Measurements from ENCODE around the gene ZC3H8. TPM values are rescaled to one million over a fixed set of nuclear protein-coding genes. Genes with fewer than 3 reads are reported as not detected.

The ZC3H8 gene
- total RNA-seq, 2 donors from 2014 or later: 5.2 to 7.2 TPM

DNA sequence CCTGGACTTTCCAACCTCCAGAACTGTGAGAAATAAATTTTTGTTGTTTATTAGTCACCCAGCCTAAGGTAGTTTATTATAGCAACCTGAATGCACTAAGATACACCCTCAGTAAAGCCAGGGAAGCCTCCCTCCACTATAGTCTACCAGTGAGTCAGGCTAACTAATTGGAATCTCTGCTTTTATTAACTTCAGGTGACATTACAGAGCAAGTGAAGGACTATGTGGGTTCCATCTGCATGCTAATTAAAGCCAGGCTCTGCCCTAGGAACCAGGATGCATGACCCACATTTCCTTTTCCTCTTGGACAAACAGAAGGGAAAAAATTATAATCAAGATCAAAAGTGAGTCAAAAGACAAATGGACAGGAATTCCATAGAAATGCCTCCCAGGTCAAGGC lies 56.1 kb downstream of the ZC3H8 start:
- TF ChIP-seq, protein P1, sequence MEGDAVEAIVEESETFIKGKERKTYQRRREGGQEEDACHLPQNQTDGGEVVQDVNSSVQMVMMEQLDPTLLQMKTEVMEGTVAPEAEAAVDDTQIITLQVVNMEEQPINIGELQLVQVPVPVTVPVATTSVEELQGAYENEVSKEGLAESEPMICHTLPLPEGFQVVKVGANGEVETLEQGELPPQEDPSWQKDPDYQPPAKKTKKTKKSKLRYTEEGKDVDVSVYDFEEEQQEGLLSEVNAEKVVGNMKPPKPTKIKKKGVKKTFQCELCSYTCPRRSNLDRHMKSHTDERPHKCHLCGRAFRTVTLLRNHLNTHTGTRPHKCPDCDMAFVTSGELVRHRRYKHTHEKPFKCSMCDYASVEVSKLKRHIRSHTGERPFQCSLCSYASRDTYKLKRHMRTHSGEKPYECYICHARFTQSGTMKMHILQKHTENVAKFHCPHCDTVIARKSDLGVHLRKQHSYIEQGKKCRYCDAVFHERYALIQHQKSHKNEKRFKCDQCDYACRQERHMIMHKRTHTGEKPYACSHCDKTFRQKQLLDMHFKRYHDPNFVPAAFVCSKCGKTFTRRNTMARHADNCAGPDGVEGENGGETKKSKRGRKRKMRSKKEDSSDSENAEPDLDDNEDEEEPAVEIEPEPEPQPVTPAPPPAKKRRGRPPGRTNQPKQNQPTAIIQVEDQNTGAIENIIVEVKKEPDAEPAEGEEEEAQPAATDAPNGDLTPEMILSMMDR (IDR thresholded peaks at IDR 0.05): no peak
- H3K27ac ChIP-seq: no peak overlapping the region
- H3K4me3 ChIP-seq: no peak overlapping the region
- H3K36me3 ChIP-seq: no peaks in the 10 kb centered on the region
- H3K27me3 ChIP-seq: no peaks in the 10 kb centered on the region
- H3K9me3 ChIP-seq: peaks cover 0 to 10% of the 10 kb centered on the region in 2 donors
- no peaks in the 10 kb centered on the region for H3K4me1 ChIP-seq
- no peak for DNase-seq (ENCODE audit: low spot score)

DNA sequence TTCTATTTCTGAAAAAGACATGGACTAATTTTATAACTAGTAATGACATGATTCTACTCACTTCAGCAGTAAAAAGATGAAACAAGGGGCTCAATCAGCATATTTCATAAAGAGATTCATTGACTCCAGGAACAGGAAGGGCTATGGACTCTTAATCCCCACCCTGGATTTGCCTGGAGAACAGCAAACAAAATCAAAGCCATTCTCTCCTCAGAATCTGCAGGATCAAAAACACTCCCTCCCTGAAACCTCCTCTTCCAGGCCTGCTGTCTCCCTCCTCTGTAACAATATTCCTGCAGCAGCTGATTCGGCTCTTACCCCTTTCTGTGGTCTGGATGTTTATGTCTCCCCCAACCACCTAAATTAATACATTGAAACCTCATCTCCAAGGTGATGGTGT lies 57.0 kb downstream of the ZC3H8 start:
- no peak for DNase-seq (ENCODE audit: low spot score)
- TF ChIP-seq, protein P1 (IDR thresholded peaks at IDR 0.05): no peak
- H3K4me3 ChIP-seq: no peak overlapping the region
- H3K9me3 ChIP-seq: peaks cover 0 to 1% of the 10 kb centered on the region in 2 donors
- H3K27ac ChIP-seq: no peak overlapping the region
- no peaks in the 10 kb centered on the region for H3K27me3 ChIP-seq
- no peaks in the 10 kb centered on the region for H3K36me3 ChIP-seq
- H3K4me1 ChIP-seq: no peaks in the 10 kb centered on the region

DNA sequence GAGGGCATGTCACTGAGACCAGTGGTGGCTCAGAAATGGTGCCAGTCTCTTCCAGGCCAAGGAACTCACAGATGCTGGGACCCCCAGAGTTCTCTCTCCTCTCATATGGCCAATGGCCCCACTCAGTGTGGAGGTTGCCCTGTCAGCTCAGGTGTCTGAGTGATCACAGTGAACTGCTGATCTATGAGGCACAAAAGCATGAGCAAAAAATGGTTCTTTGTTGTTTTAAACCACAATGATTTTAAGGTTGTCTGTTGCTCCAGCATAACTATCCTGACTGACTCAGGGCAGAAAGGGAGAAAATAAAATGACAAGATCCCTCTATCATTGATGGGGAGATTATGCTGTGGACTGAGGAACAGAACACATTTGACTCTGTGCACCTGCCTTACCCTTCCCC lies 58.9 kb downstream of the ZC3H8 start:
- TF ChIP-seq, protein P1 (IDR thresholded peaks at IDR 0.05): no peak
- H3K27me3 ChIP-seq: no peaks in the 10 kb centered on the region
- no peaks in the 10 kb centered on the region for H3K9me3 ChIP-seq

DNA sequence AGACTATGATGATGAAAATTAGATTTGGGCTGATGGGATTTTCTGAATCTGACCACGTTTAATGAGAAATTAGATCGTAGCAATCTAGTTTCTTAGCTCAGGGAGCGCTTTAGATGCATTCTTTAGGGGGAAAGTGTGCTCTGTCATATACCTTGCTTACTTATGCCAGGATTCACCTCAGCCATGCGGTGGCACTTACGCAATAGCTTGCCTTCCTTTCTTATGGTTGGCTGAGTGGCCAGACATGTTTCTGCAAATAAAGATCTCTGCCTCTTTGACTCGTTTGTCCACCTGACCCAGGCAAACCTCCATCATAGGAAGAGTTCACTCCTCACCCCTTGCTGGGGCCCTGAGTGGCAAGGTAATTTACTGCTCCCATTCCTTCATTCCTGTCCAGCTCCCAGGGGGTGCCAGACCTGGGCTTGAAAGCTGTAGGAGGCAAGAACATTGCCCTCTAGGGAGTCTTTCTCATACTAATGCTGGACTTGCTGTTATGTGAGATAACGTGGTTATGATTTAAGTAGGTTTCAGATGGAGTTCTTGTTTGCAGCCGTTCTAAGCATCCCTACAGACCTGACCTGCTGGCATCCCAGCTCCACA lies 59.6 kb downstream of the ZC3H8 start:
- TF ChIP-seq, protein P1 (IDR thresholded peaks at IDR 0.05): no peak
- H3K36me3 ChIP-seq: no peaks in the 10 kb centered on the region
- no peaks in the 10 kb centered on the region for H3K4me1 ChIP-seq
- H3K9me3 ChIP-seq: no peaks in the 10 kb centered on the region
- no peak for DNase-seq (ENCODE audit: low spot score)
- H3K4me3 ChIP-seq: no peak overlapping the region
- H3K27ac ChIP-seq: no peak overlapping the region
- no peaks in the 10 kb centered on the region for H3K27me3 ChIP-seq

More for the DNA sequence above, 58.9 kb downstream of the ZC3H8 start:
- Histone ChIP-seq H3K27ac (no peak overlapping the region), H3K4me3 (no peak overlapping the region), H3K4me1 (no peaks in the 10 kb centered on the region), H3K36me3 (no peaks in the 10 kb centered on the region)
- no peak for DNase-seq (ENCODE audit: low spot score)

DNA sequence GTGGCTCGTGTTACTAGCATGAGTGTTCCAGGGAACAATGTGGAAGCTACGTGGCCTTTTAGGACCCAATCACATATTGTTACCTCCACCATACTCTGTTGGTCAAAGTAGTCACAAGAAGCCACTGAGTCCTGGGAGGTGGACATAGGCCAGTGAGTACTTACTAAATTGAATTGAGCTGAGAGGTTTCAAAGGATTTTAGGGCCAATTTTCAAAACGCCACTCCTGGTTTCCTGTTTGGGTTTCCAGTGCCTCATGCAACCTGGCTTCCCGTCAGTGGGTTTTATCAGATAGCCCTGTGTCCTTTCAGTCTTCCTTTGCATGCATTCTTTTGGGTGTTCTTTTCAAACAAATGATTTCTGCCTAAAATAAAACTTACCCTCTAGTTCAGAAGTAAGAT lies 60.4 kb downstream of the ZC3H8 start:
- Histone ChIP-seq H3K36me3 (no peaks in the 10 kb centered on the region), H3K4me1 (no peaks in the 10 kb centered on the region), H3K9me3 (no peaks in the 10 kb centered on the region), H3K27me3 (no peaks in the 10 kb centered on the region), H3K4me3 (no peak overlapping the region), H3K27ac (no peak overlapping the region)
- TF ChIP-seq, protein P1 (IDR thresholded peaks at IDR 0.05): no peak
- DNase-seq (ENCODE audit: low spot score): no peak

DNA sequence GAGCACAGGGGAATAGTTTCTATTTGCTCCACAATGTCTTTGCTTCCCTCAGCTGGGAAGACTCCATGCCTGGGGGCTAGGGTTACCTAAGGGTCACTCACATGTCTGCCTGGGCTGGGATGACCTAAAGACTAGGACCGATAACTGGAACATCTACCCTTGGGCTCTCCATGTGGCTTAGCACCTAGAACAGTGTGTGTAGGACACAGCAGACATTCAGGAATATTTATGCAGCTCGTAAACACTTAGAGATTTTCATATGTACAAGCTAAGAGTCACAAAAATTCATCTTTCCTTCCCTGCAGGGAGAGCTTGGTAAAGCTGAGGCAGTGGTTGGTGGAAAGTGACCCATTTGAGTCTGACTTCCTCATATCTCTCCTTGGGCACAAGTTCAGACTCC lies 60.8 kb downstream of the ZC3H8 start:
- no peak for DNase-seq (ENCODE audit: low spot score)
- Histone ChIP-seq H3K4me1 (no peaks in the 10 kb centered on the region), H3K9me3 (no peaks in the 10 kb centered on the region), H3K27me3 (no peaks in the 10 kb centered on the region), H3K27ac (no peak overlapping the region), H3K36me3 (no peaks in the 10 kb centered on the region), H3K4me3 (no peak overlapping the region)
- TF ChIP-seq, protein P1 (IDR thresholded peaks at IDR 0.05): no peak
